Astrocyte (in vitro differentiated cells and primary cell): ENCODE results near the gene TMED8. TPM values are rescaled to one million over a fixed set of nuclear protein-coding genes. Genes with fewer than 3 reads are reported as not detected.

Experiments used
- DNase-seq: peaks from one replicate; pipeline ENCODE4 v3.0.0-alpha.2; 2010; ENCODE audit warnings: low read depth
- FAIRE-seq: peaks from 2 replicates; lab custom pipeline; 2011; peaks lifted over from hg19 to GRCh38; lab: Jason Lieb, UNC
- H2AFZ ChIP-seq: 2 replicates; pipeline ENCODE4 v1.6.0; 2012; ENCODE audit warnings: low read depth, low read length, inconsistent platforms
- H3K27ac ChIP-seq: 2 replicates; pipeline ENCODE4 v1.5.1; 2011; ENCODE audit warnings: low read depth, low read length, inconsistent platforms
- H3K27me3 ChIP-seq: 2 replicates; pipeline ENCODE4 v1.6.0; 2011; ENCODE audit warnings: low read length, inconsistent platforms; ENCODE audit not compliant: insufficient read depth
- H3K36me3 ChIP-seq: 2 replicates; pipeline ENCODE4 v1.5.1; 2011; ENCODE audit warnings: low read length, inconsistent platforms; ENCODE audit not compliant: insufficient read depth
- H3K4me1 ChIP-seq: 2 replicates; pipeline ENCODE4 v1.5.1; 2011; ENCODE audit warnings: low read length, inconsistent platforms; ENCODE audit not compliant: insufficient read depth
- H3K4me2 ChIP-seq: 2 replicates; pipeline ENCODE4 v1.6.0; 2012; ENCODE audit warnings: low read length, inconsistent platforms
- H3K4me3 ChIP-seq: 2 replicates; pipeline ENCODE4 v1.5.1; 2011; ENCODE audit warnings: low read depth, mild to moderate bottlenecking, low read length, inconsistent platforms; ENCODE audit not compliant: insufficient read depth
- H3K79me2 ChIP-seq: 2 replicates; pipeline ENCODE4 v1.6.0; 2012; ENCODE audit warnings: mild to moderate bottlenecking, low read length, inconsistent platforms; ENCODE audit not compliant: insufficient read depth
- H3K9ac ChIP-seq: 2 replicates; pipeline ENCODE4 v1.6.0; 2012; ENCODE audit warnings: mild to moderate bottlenecking, low read length, inconsistent platforms
- H3K9me3 ChIP-seq: 2 replicates; pipeline ENCODE4 v1.5.1; 2012; ENCODE audit warnings: low read depth, mild to moderate bottlenecking, low read length, inconsistent platforms; ENCODE audit not compliant: insufficient read depth
- H4K20me1 ChIP-seq: 2 replicates; pipeline ENCODE4 v1.6.0; 2012; ENCODE audit warnings: low read length, inconsistent platforms; ENCODE audit not compliant: insufficient read depth
- H3K27ac Mint-ChIP-seq: one replicate; pipeline ENCODE4 v1.8.0; 2021; ENCODE audit warnings: mild to moderate bottlenecking, mixed read lengths; ENCODE audit not compliant: unreplicated experiment
- H3K27me3 Mint-ChIP-seq: one replicate; pipeline ENCODE4 v1.8.0; 2021; ENCODE audit warnings: low read depth, mixed read lengths; ENCODE audit not compliant: unreplicated experiment
- H3K36me3 Mint-ChIP-seq: one replicate; pipeline ENCODE4 v1.8.0; 2021; ENCODE audit warnings: low read depth, mixed read lengths; ENCODE audit not compliant: unreplicated experiment
- H3K4me1 Mint-ChIP-seq: one replicate; pipeline ENCODE4 v1.8.0; 2021; ENCODE audit warnings: low read depth, mixed read lengths; ENCODE audit not compliant: unreplicated experiment
- H3K4me3 Mint-ChIP-seq: one replicate; pipeline ENCODE4 v1.8.0; 2021; ENCODE audit warnings: mild to moderate bottlenecking, moderate library complexity, mixed read lengths; ENCODE audit not compliant: unreplicated experiment
- H3K9me3 Mint-ChIP-seq: one replicate; pipeline ENCODE4 v1.8.0; 2021; ENCODE audit warnings: mild to moderate bottlenecking, mixed read lengths; ENCODE audit not compliant: unreplicated experiment
- CTCF ChIP-seq: IDR thresholded peaks from 2 replicates; pipeline ENCODE4 v1.5.1; 2011; ENCODE audit warnings: low read depth, mild to moderate bottlenecking, inconsistent platforms, low read length, moderate library complexity; ENCODE audit not compliant: insufficient read depth
- EZH2 ChIP-seq: IDR thresholded peaks from 2 replicates; pipeline ENCODE4 v1.6.1; 2012; ENCODE audit warnings: mild to moderate bottlenecking, low read length, inconsistent platforms; ENCODE audit not compliant: insufficient read depth
- total RNA-seq: library from RNA; stranded (reverse); gene quantifications from 2 replicates; pipeline ENCODE4 v1.2.1, GENCODE V29; 2021

TMED8 gene
- total RNA-seq, 1 donor from 2014 or later = 10.2 TPM

DNA sequence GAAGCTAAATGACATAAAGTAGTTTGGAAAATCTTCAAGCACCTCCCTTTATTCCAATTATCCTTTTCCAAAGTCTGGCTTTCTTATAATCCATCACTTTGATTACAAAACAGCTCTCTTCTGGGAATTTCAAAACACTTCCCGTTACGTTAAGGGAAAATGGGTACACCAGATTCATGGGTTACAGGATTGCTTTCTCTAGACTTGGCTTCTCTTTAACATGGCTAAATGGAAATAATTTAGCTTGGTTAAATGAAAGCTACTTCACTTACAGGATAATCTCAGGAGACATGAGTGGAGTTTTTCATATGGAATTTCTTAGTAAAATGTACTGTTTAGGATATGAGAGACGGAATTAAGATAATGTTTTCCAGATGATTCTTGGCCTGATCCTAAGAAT lies 41.3 kb downstream of the TMED8 start:
- DNase-seq (no peak), FAIRE-seq (no peak)
- H3K4me2 ChIP-seq = no peak overlapping the region
- Mint-ChIP-seq H3K4me3 (no peak overlapping the region), H3K27ac (no peak overlapping the region), H3K27me3 (no peaks in the 10 kb centered on the region), H3K4me1 (no peaks in the 10 kb centered on the region), H3K36me3 (no peaks in the 10 kb centered on the region), H3K9me3 (no peaks in the 10 kb centered on the region)
- H3K4me3 ChIP-seq = no peak overlapping the region
- no peaks in the 10 kb centered on the region for H4K20me1 ChIP-seq
- H2AFZ ChIP-seq = no peak overlapping the region
- no peak for TF ChIP-seq EZH2
- no peak for TF ChIP-seq CTCF
- H3K27ac ChIP-seq = no peak overlapping the region
- H3K79me2 ChIP-seq = no peaks in the 10 kb centered on the region
- no peaks in the 10 kb centered on the region for H3K27me3 ChIP-seq
- H3K9ac ChIP-seq = no peak overlapping the region
- H3K9me3 ChIP-seq = no peaks in the 10 kb centered on the region
- no peaks in the 10 kb centered on the region for H3K4me1 ChIP-seq
- H3K36me3 ChIP-seq = peaks cover 2% of the 10 kb centered on the region

GRCh38 chr14:77329872-77330271 lies 47.0 kb downstream of the TMED8 start:
- FAIRE-seq = no peak

More at GRCh38 chr14:77329872-77330271, 47.0 kb downstream of the TMED8 start:
- no peak for DNase-seq
- TF ChIP-seq EZH2 (no peak), CTCF (no peak)
- H3K4me2 ChIP-seq = no peak overlapping the region
- no peak overlapping the region for H3K9ac ChIP-seq
- no peak overlapping the region for H3K27ac ChIP-seq
- peaks cover 2% of the 10 kb centered on the region for H3K36me3 ChIP-seq
- H4K20me1 ChIP-seq = no peaks in the 10 kb centered on the region
- H3K9me3 ChIP-seq = no peaks in the 10 kb centered on the region
- Mint-ChIP-seq H3K4me1 (no peaks in the 10 kb centered on the region), H3K27ac (no peak overlapping the region), H3K4me3 (no peak overlapping the region), H3K36me3 (no peaks in the 10 kb centered on the region), H3K9me3 (no peaks in the 10 kb centered on the region), H3K27me3 (no peaks in the 10 kb centered on the region)
- no peaks in the 10 kb centered on the region for H3K79me2 ChIP-seq
- no peaks in the 10 kb centered on the region for H3K4me1 ChIP-seq
- H3K27me3 ChIP-seq = no peaks in the 10 kb centered on the region
- no peak overlapping the region for H2AFZ ChIP-seq
- H3K4me3 ChIP-seq = no peak overlapping the region
